ENCODE measurements around the gene KCNN1. TPM values are rescaled to one million over a fixed set of nuclear protein-coding genes. Genes with fewer than 3 reads are reported as not detected.
"Not testable (repeated sequence)": the region's sequence is repeated elsewhere in the genome, so short reads cannot be mapped to it uniquely, and the experiment has no call there.

KCNN1 gene
- total RNA-seq, 1 donor from 2014 or later: 0.38 TPM

GRCh38 chr19:18000915-18001776 lies 34.2 kb downstream of the KCNN1 start:
- no peak for TF ChIP-seq CTCF (IDR thresholded peaks at IDR 0.05; ENCODE audit: borderline replicate concordance)
- peak overlapping the region; percentile 94 for H3K27ac ChIP-seq (replicated peaks)
- H3K36me3 ChIP-seq: no peaks in the 10 kb centered on the region
- H3K9me3 ChIP-seq (replicated peaks): no peaks in the 10 kb centered on the region
- DNase-seq: peak; percentile 91
- H3K4me3 ChIP-seq: peak overlapping the region; percentile 82
- intact Hi-C loops (cut with micrococcal nuclease): no loop called here
- peaks cover 21% of the 10 kb centered on the region for H3K4me1 ChIP-seq
- peaks cover 34% of the 10 kb centered on the region for H3K27me3 ChIP-seq (ENCODE audit: low read depth)

GRCh38 chr19:18001777-18002345 lies 35.0 kb downstream of the KCNN1 start:
- intact Hi-C loops (cut with micrococcal nuclease): no loop called here
- Histone ChIP-seq H3K27me3 (ENCODE audit: low read depth) (peaks cover 33% of the 10 kb centered on the region), H3K9me3 (replicated peaks) (no peaks in the 10 kb centered on the region), H3K4me3 (peak overlapping the region; percentile 82), H3K4me1 (peaks cover 25% of the 10 kb centered on the region), H3K36me3 (no peaks in the 10 kb centered on the region), H3K27ac (replicated peaks) (peak overlapping the region; percentile 94)
- no peak for DNase-seq
- TF ChIP-seq CTCF (IDR thresholded peaks at IDR 0.05; ENCODE audit: borderline replicate concordance): no peak

- H3K4me1 ChIP-seq: peaks cover 29% of the 10 kb centered on the region
- peak overlapping the region; percentile 94 for H3K27ac ChIP-seq (replicated peaks)
- intact Hi-C loops (cut with micrococcal nuclease): no loop called here
- no peaks in the 10 kb centered on the region for H3K36me3 ChIP-seq
- H3K27me3 ChIP-seq (ENCODE audit: low read depth): peaks cover 33% of the 10 kb centered on the region
- peak overlapping the region; percentile 82 for H3K4me3 ChIP-seq
- no peak for TF ChIP-seq CTCF (IDR thresholded peaks at IDR 0.05; ENCODE audit: borderline replicate concordance)
- peak; percentile 50 for DNase-seq
- H3K9me3 ChIP-seq (replicated peaks): no peaks in the 10 kb centered on the region
Measured at GRCh38 chr19:18002347-18002850, 35.5 kb downstream of the KCNN1 start.

- Histone ChIP-seq H3K27me3 (ENCODE audit: low read depth) (peaks cover 25% of the 10 kb centered on the region), H3K4me1 (peaks cover 60% of the 10 kb centered on the region), H3K36me3 (peaks cover 23% of the 10 kb centered on the region)
- DNase-seq; H3K27ac ChIP-seq (replicated peaks); H3K9me3 ChIP-seq (replicated peaks); H3K4me3 ChIP-seq: not testable (repeated sequence)
- intact Hi-C loops (cut with micrococcal nuclease): loop anchor here (2.0 to 5.0 kb wide), 2 partner anchors 42 to 53 kb away; no protein-coding TSS in a partner anchor
Measured at GRCh38 chr19:18005750-18006149, 38.8 kb downstream of the KCNN1 start.

- no peaks in the 10 kb centered on the region for H3K9me3 ChIP-seq (replicated peaks)
- peak; percentile 98 for TF ChIP-seq CTCF (IDR thresholded peaks at IDR 0.05; ENCODE audit: borderline replicate concordance)
- H3K4me1 ChIP-seq: peaks cover 64% of the 10 kb centered on the region
- intact Hi-C loops (cut with micrococcal nuclease): loop anchor here (2.0 to 5.0 kb wide), 2 partner anchors 40 to 52 kb away; no protein-coding TSS in a partner anchor
- peak; percentile 81 for DNase-seq
- H3K36me3 ChIP-seq: peaks cover 38% of the 10 kb centered on the region
- peak overlapping the region; percentile 67 for H3K4me3 ChIP-seq
- H3K27me3 ChIP-seq (ENCODE audit: low read depth): peaks cover 10% of the 10 kb centered on the region
- H3K27ac ChIP-seq (replicated peaks): peak overlapping the region; percentile 90
Measured at GRCh38 chr19:18007044-18007916, 40.4 kb downstream of the KCNN1 start.

Data from left ventricle myocardium inferior (tissue), 1 donor.